ENCODE results near the gene AQR. TPM values are rescaled to one million over a fixed set of nuclear protein-coding genes. Genes with fewer than 3 reads are reported as not detected.

Gene AQR
- total and polyA plus RNA-seq, 4 experiments from 2014 or later: 12.9 to 47.6 (median 29.4) TPM

GRCh38 chr15:34804113-34804512 is 165.4 kb downstream of the AQR start:
- H3K4me3 Mint-ChIP-seq: no peak overlapping the region
- peaks cover 0 to 12% (median 6%) of the 10 kb centered on the region in 8 donors for H3K9me3 Mint-ChIP-seq
- no peaks in the 10 kb centered on the region for H3K4me1 Mint-ChIP-seq
- no peaks in the 10 kb centered on the region for H3K9me3 ChIP-seq (ENCODE audit: control insufficient read depth in 1 of 2, low read length in 2 of 2)
- H3K4me3 ChIP-seq (ENCODE audit: low read length in 2 of 2): no peak overlapping the region
- no peaks in the 10 kb centered on the region for H3K4me1 ChIP-seq (ENCODE audit: insufficient read depth, low read length)
- H3K27ac Mint-ChIP-seq: no peak overlapping the region
- peaks cover 10 to 23% of the 10 kb centered on the region in 2 donors for H3K27me3 Mint-ChIP-seq
- H3K27me3 ChIP-seq (ENCODE audit: insufficient read depth, low read length): no peaks in the 10 kb centered on the region
- H3K36me3 Mint-ChIP-seq: no peaks in the 10 kb centered on the region
- intact Hi-C loops (cut with micrococcal nuclease): no loop called here
- H3K36me3 ChIP-seq (ENCODE audit: insufficient read depth, low read length): no peaks in the 10 kb centered on the region
- CTCF ChIA-PET (ENCODE audit: partially characterized antibody): no interaction called here
- H3K27ac ChIP-seq (ENCODE audit: low read depth, low read length): no peak overlapping the region
- no peak for DNase-seq
- POLR2A ChIA-PET (ENCODE audit: partially characterized antibody): no interaction called here

- H3K27me3 ChIP-seq (ENCODE audit: insufficient read depth, low read length): no peaks in the 10 kb centered on the region
- H3K4me1 ChIP-seq (ENCODE audit: insufficient read depth, low read length): no peaks in the 10 kb centered on the region
- Mint-ChIP-seq H3K36me3 (no peaks in the 10 kb centered on the region), H3K9me3 (peaks cover 0 to 12% (median 4%) of the 10 kb centered on the region in 8 donors), H3K27ac (no peak overlapping the region), H3K4me1 (no peaks in the 10 kb centered on the region), H3K4me3 (no peak overlapping the region), H3K27me3 (peaks cover 11 to 23% of the 10 kb centered on the region in 2 donors)
- CTCF ChIA-PET (ENCODE audit: partially characterized antibody): no interaction called here
- H3K9me3 ChIP-seq (ENCODE audit: control insufficient read depth in 1 of 2, low read length in 2 of 2): no peaks in the 10 kb centered on the region
- POLR2A ChIA-PET (ENCODE audit: partially characterized antibody): no interaction called here
- no peak overlapping the region for H3K4me3 ChIP-seq (ENCODE audit: low read length in 2 of 2)
- intact Hi-C loops (cut with micrococcal nuclease): no loop called here
- no peak for DNase-seq
- no peaks in the 10 kb centered on the region for H3K36me3 ChIP-seq (ENCODE audit: insufficient read depth, low read length)
- no peak overlapping the region for H3K27ac ChIP-seq (ENCODE audit: low read depth, low read length)
Observed at GRCh38 chr15:34802803-34803750, 166.5 kb downstream of the AQR start.

GRCh38 chr15:34802371-34802770 is 167.2 kb downstream of the AQR start:
- no peak overlapping the region for H3K4me3 Mint-ChIP-seq
- ChIA-PET POLR2A (ENCODE audit: partially characterized antibody) (no interaction called here), CTCF (ENCODE audit: partially characterized antibody) (no interaction called here)
- peaks cover 14 to 26% of the 10 kb centered on the region in 2 donors for H3K27me3 Mint-ChIP-seq
- no peaks in the 10 kb centered on the region for H3K4me1 Mint-ChIP-seq
- H3K27ac Mint-ChIP-seq: no peak overlapping the region
- DNase-seq: no peak
- Histone ChIP-seq H3K4me1 (ENCODE audit: insufficient read depth, low read length) (no peaks in the 10 kb centered on the region), H3K27me3 (ENCODE audit: insufficient read depth, low read length) (no peaks in the 10 kb centered on the region), H3K27ac (ENCODE audit: low read depth, low read length) (no peak overlapping the region), H3K9me3 (ENCODE audit: control insufficient read depth in 1 of 2, low read length in 2 of 2) (no peaks in the 10 kb centered on the region), H3K36me3 (ENCODE audit: insufficient read depth, low read length) (no peaks in the 10 kb centered on the region), H3K4me3 (ENCODE audit: low read length in 2 of 2) (no peak overlapping the region)
- intact Hi-C loops (cut with micrococcal nuclease): no loop called here
- H3K9me3 Mint-ChIP-seq: peaks cover 0 to 12% (median 4%) of the 10 kb centered on the region in 8 donors
- no peaks in the 10 kb centered on the region for H3K36me3 Mint-ChIP-seq

Other genes with a start within 250 kb of the AQR start
- not detected for gene GJD2, start 214.7 kb downstream of the AQR start, total RNA-seq
- gene GJD2, start 214.7 kb downstream of the AQR start, polyA plus RNA-seq: not detected
- not detected for gene ACTC1, start 174.2 kb downstream of the AQR start, total RNA-seq
- not detected for gene ACTC1, start 174.2 kb downstream of the AQR start, polyA plus RNA-seq
- gene ZNF770, start 18.5 kb upstream of the AQR start, total RNA-seq: 10 to 100 TPM; 55.8 to 63.5 TPM
- 100 to 1,000 TPM in 1 of 2 donors, 10 to 100 TPM in 1; 69.6 to 101 TPM for gene ZNF770, start 18.5 kb upstream of the AQR start, polyA plus RNA-seq
- not detected for gene NANOGP8, start 115.6 kb upstream of the AQR start, total RNA-seq
- not detected for gene NANOGP8, start 115.6 kb upstream of the AQR start, polyA plus RNA-seq

All from CD4-positive, alpha-beta memory T cell (primary cell).